Measurements from ENCODE around the gene KIF6. TPM values are rescaled to one million over a fixed set of nuclear protein-coding genes. Genes with fewer than 3 reads are reported as not detected.

KIF6 gene
- total RNA-seq, 2 experiments from 2014 or later: not detected

DNA sequence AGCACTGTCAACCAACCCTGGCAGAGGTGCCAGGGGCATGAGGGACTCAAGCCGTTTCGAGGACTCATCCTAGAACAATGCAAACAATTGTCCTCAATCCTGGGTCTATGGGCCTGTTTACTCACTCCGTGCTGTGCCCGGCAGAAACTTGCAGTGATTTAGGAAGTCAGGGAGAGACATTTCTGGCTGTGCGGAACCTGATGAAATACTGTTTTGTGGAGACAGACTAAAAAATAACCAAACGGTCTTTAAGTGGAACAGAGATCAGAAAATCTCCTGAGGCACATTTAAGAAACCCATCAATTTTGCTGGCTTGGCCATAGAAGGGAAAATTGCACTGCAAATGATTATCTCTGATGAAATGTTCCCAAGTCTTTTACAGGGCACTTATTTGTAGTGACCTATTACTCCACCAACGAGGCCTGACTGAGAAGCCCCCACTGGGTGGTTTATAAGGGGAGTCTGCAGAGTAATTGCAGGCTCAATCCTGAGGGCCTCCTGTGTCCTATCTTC, 322.9 kb downstream of the KIF6 start:
- ChIA-PET POLR2A (no interaction called here), CTCF (no interaction called here)
- Mint-ChIP-seq H3K27ac (no peak overlapping the region), H3K4me1 (ENCODE audit: low read depth) (no peaks in the 10 kb centered on the region), H3K27me3 (no peaks in the 10 kb centered on the region), H3K9me3 (no peaks in the 10 kb centered on the region), H3K36me3 (ENCODE audit: low read depth) (no peaks in the 10 kb centered on the region), H3K4me3 (no peak overlapping the region)
- Histone ChIP-seq H3K9me3 (ENCODE audit: control insufficient read depth in 1 of 2, insufficient read depth in 1 of 2, low read length in 2 of 2) (no peaks in the 10 kb centered on the region), H3K27ac (ENCODE audit: low read depth in 1 of 2, low read length in 2 of 2) (no peak overlapping the region), H3K36me3 (ENCODE audit: insufficient read depth, low read length) (no peaks in the 10 kb centered on the region), H3K4me3 (ENCODE audit: low read length) (no peak overlapping the region), H3K4me1 (ENCODE audit: insufficient read depth, low read length) (no peaks in the 10 kb centered on the region), H3K27me3 (ENCODE audit: control insufficient read depth in 1 of 2, insufficient read depth in 2 of 2, low read length in 2 of 2) (peaks cover 0 to 2% of the 10 kb centered on the region in 2 experiments)
- TF ChIP-seq, protein P1, sequence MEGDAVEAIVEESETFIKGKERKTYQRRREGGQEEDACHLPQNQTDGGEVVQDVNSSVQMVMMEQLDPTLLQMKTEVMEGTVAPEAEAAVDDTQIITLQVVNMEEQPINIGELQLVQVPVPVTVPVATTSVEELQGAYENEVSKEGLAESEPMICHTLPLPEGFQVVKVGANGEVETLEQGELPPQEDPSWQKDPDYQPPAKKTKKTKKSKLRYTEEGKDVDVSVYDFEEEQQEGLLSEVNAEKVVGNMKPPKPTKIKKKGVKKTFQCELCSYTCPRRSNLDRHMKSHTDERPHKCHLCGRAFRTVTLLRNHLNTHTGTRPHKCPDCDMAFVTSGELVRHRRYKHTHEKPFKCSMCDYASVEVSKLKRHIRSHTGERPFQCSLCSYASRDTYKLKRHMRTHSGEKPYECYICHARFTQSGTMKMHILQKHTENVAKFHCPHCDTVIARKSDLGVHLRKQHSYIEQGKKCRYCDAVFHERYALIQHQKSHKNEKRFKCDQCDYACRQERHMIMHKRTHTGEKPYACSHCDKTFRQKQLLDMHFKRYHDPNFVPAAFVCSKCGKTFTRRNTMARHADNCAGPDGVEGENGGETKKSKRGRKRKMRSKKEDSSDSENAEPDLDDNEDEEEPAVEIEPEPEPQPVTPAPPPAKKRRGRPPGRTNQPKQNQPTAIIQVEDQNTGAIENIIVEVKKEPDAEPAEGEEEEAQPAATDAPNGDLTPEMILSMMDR (IDR thresholded peaks at IDR 0.05): no peak
- ATAC-seq (ENCODE audit: poor library complexity) (no peak), DNase-seq (no peak)
- intact Hi-C loops (cut with DNase I, micrococcal nuclease): no loop called here

DNA sequence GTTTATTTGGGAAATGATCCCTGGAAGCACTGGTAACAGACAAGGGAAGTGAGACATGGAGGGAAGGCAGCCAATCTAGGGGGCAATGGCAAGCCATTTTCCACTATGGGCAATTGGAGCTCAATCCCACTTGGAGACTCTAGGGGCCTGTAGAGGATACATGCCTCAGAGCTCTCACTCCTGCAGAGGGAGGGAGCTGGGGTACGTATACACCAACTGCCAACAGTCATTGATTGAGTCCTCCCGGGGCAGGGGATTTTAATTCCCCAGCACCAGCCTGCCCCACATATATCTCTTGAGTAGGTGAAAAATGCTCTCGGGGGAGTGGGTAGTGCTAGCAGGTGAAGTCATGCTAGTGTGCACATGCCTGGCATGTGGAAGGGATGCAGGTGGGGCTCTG, 323.8 kb downstream of the KIF6 start:
- no peaks in the 10 kb centered on the region for H3K4me1 ChIP-seq (ENCODE audit: insufficient read depth, low read length)
- Mint-ChIP-seq H3K27ac (no peak overlapping the region), H3K4me3 (no peak overlapping the region), H3K4me1 (ENCODE audit: low read depth) (no peaks in the 10 kb centered on the region), H3K36me3 (ENCODE audit: low read depth) (no peaks in the 10 kb centered on the region), H3K9me3 (no peaks in the 10 kb centered on the region), H3K27me3 (no peaks in the 10 kb centered on the region)
- intact Hi-C loops (cut with DNase I, micrococcal nuclease): no loop called here
- peaks cover 0 to 2% of the 10 kb centered on the region in 2 experiments for H3K27me3 ChIP-seq (ENCODE audit: control insufficient read depth in 1 of 2, insufficient read depth in 2 of 2, low read length in 2 of 2)
- H3K36me3 ChIP-seq (ENCODE audit: insufficient read depth, low read length): no peaks in the 10 kb centered on the region
- H3K9me3 ChIP-seq (ENCODE audit: control insufficient read depth in 1 of 2, insufficient read depth in 1 of 2, low read length in 2 of 2): no peaks in the 10 kb centered on the region
- H3K27ac ChIP-seq (ENCODE audit: low read depth in 1 of 2, low read length in 2 of 2): no peak overlapping the region
- ATAC-seq (ENCODE audit: poor library complexity): no peak
- POLR2A ChIA-PET: no interaction called here
- CTCF ChIA-PET: no interaction called here
- TF ChIP-seq, protein P1 (IDR thresholded peaks at IDR 0.05): no peak
- no peak for DNase-seq
- no peak overlapping the region for H3K4me3 ChIP-seq (ENCODE audit: low read length)

- Histone ChIP-seq H3K4me3 (ENCODE audit: low read length) (no peak overlapping the region), H3K4me1 (ENCODE audit: insufficient read depth, low read length) (no peaks in the 10 kb centered on the region), H3K27ac (ENCODE audit: low read depth in 1 of 2, low read length in 2 of 2) (no peak overlapping the region), H3K27me3 (ENCODE audit: control insufficient read depth in 1 of 2, insufficient read depth in 2 of 2, low read length in 2 of 2) (peaks cover 0 to 2% of the 10 kb centered on the region in 2 experiments), H3K36me3 (ENCODE audit: insufficient read depth, low read length) (no peaks in the 10 kb centered on the region), H3K9me3 (ENCODE audit: control insufficient read depth in 1 of 2, insufficient read depth in 1 of 2, low read length in 2 of 2) (no peaks in the 10 kb centered on the region)
- Mint-ChIP-seq H3K4me1 (ENCODE audit: low read depth) (no peaks in the 10 kb centered on the region), H3K4me3 (no peak overlapping the region), H3K27me3 (no peaks in the 10 kb centered on the region), H3K9me3 (no peaks in the 10 kb centered on the region), H3K36me3 (ENCODE audit: low read depth) (no peaks in the 10 kb centered on the region), H3K27ac (no peak overlapping the region)
- DNase-seq (no peak), ATAC-seq (ENCODE audit: poor library complexity) (no peak)
- TF ChIP-seq, protein P1 (IDR thresholded peaks at IDR 0.05): no peak
- intact Hi-C loops (cut with DNase I, micrococcal nuclease): no loop called here
- ChIA-PET POLR2A (no interaction called here), CTCF (no interaction called here)
Measured at GRCh38 chr6:39400026-39400425, 325.2 kb downstream of the KIF6 start.
